Esophagus squamous epithelium (tissue), 4 donors: ENCODE data around the gene CNPY1.

Experiments
- POLR2A ChIP-seq, 4 donors: fragments of 450-650 bp; IDR thresholded peaks; one replicate each; pipeline ENCODE4 v1.6.1; 2017; ENCODE audit warnings: antibody characterized with exemption in 4 of 4, mild to moderate bottlenecking in 4 of 4, moderate library complexity in 3 of 4
- TF ChIP-seq, protein P1 (sequence below), 6 experiments: fragments of 450-650 bp in 4 of 6; fragments of 200-600 bp in 2 of 6; sonication (generic) in 2 of 6; IDR thresholded peaks; one replicate each; pipeline ENCODE4 v1.5.1; 2016 to 2019; ENCODE audit warnings: antibody characterized with exemption in 6 of 6, mild to moderate bottlenecking in 4 of 6, moderate library complexity in 4 of 6

DNA sequence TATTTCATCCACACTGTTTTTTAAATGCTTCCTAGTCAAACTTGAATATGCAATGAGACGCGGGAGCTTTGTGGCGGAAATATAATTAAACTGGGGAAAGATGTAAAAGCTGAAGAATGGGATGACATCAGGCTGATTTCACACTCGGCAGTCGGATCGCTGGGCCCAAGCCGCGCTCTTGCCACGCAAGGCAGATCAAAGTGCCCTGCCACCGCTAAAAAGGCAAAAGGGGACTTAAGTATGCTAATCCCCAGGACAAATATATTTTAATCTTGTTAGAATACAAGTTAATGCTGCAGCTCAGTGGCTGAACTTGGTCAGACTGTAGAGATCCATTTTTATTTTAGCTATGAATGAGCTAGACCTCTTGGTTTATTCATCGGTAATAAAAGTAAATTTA, 74.6 kb downstream of the CNPY1 start:
- TF ChIP-seq, protein P1, sequence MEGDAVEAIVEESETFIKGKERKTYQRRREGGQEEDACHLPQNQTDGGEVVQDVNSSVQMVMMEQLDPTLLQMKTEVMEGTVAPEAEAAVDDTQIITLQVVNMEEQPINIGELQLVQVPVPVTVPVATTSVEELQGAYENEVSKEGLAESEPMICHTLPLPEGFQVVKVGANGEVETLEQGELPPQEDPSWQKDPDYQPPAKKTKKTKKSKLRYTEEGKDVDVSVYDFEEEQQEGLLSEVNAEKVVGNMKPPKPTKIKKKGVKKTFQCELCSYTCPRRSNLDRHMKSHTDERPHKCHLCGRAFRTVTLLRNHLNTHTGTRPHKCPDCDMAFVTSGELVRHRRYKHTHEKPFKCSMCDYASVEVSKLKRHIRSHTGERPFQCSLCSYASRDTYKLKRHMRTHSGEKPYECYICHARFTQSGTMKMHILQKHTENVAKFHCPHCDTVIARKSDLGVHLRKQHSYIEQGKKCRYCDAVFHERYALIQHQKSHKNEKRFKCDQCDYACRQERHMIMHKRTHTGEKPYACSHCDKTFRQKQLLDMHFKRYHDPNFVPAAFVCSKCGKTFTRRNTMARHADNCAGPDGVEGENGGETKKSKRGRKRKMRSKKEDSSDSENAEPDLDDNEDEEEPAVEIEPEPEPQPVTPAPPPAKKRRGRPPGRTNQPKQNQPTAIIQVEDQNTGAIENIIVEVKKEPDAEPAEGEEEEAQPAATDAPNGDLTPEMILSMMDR (IDR thresholded peaks at IDR 0.05), result no peak
- no peak for TF ChIP-seq POLR2A (IDR thresholded peaks at IDR 0.05)
